Stimulated activated CD8-positive, alpha-beta memory T cell treated with anti-CD3 and anti-CD28 coated beads, Interleukin-15, amount 100 ng/mL, for 1 hour (primary cell): Measurements from ENCODE around the gene PMPCA.
"Not testable (repeated sequence)": the region's sequence is repeated elsewhere in the genome, so short reads cannot be mapped to it uniquely, and the experiment has no call there.

Experiments
- DNase-seq: peaks from one replicate; pipeline ENCODE4 v3.0.0-alpha.2; 2020; ENCODE audit warnings: low read depth

PMPCA gene

GRCh38 chr9:136412962-136413361 is 2.5 kb downstream of the PMPCA start:
- no peak for DNase-seq

- DNase-seq: no peak
Measured at GRCh38 chr9:136416427-136416826, 6.0 kb downstream of the PMPCA start.

GRCh38 chr9:136416914-136417313 is 6.5 kb downstream of the PMPCA start:
- DNase-seq: no peak

GRCh38 chr9:136418182-136419091 is 8.0 kb downstream of the PMPCA start:
- DNase-seq: no peak

GRCh38 chr9:136419092-136419420 is 8.6 kb downstream of the PMPCA start:
- no peak for DNase-seq

- no peak for DNase-seq
Measured at GRCh38 chr9:136421791-136422190, 11.3 kb downstream of the PMPCA start.

- no peak for DNase-seq
Measured at GRCh38 chr9:136422876-136423275, 12.4 kb downstream of the PMPCA start.

GRCh38 chr9:136423432-136424146 is 13.1 kb downstream of the PMPCA start:
- no peak for DNase-seq

GRCh38 chr9:136424750-136425362 is 14.4 kb downstream of the PMPCA start:
- DNase-seq: no peak

- not testable (repeated sequence) for DNase-seq
Measured at GRCh38 chr9:136425367-136425766, 14.9 kb downstream of the PMPCA start.

GRCh38 chr9:136426787-136427186 is 16.3 kb downstream of the PMPCA start:
- DNase-seq: no peak

- no peak for DNase-seq
Measured at GRCh38 chr9:136429075-136429628, 18.7 kb downstream of the PMPCA start.

- no peak for DNase-seq
Measured at GRCh38 chr9:136429683-136430491, 19.4 kb downstream of the PMPCA start.

- no peak for DNase-seq
Measured at GRCh38 chr9:136430588-136431234, 20.3 kb downstream of the PMPCA start.

- no peak for DNase-seq
Measured at GRCh38 chr9:136431782-136432350, 21.4 kb downstream of the PMPCA start.

- DNase-seq: no peak
Measured at GRCh38 chr9:136432591-136432990, 22.1 kb downstream of the PMPCA start.

- no peak for DNase-seq
Measured at GRCh38 chr9:136433043-136433715, 22.7 kb downstream of the PMPCA start.

- no peak for DNase-seq
Measured at GRCh38 chr9:136433849-136434579, 23.6 kb downstream of the PMPCA start.

GRCh38 chr9:136434580-136435169 is 24.2 kb downstream of the PMPCA start:
- no peak for DNase-seq
